ENCODE data around the gene INPP5A.
A peak's percentile ranks its signal among the peaks of the same experiment; 100 is the strongest.
"Not testable (repeated sequence)": the region's sequence is repeated elsewhere in the genome, so short reads cannot be mapped to it uniquely, and the experiment has no call there.

The INPP5A gene

GRCh38 chr10:132565516-132566209 is 28.1 kb downstream of the INPP5A start:
- no peak for DNase-seq

DNA sequence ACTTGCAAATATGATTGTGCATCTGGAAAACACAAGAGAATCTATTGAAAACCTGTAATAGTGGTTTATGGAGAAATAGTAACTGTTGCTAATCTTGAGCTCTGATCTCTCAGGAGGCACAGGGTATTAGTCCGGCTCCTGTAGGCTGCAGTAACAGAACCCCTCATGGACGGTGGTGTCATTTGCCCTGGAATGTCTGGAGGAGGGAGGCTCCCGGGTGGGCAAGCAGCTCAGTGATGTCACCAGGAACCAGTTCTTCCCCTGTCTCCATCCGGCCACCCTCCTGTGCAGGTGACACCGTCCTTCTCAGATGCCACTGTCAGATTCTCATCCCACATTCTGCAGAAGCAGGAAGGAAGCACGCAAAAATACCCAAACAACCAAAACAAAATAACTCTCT is 29.3 kb downstream of the INPP5A start:
- no peak for DNase-seq

- no peak for DNase-seq
Observed at GRCh38 chr10:132570265-132570664, 32.7 kb downstream of the INPP5A start.

DNA sequence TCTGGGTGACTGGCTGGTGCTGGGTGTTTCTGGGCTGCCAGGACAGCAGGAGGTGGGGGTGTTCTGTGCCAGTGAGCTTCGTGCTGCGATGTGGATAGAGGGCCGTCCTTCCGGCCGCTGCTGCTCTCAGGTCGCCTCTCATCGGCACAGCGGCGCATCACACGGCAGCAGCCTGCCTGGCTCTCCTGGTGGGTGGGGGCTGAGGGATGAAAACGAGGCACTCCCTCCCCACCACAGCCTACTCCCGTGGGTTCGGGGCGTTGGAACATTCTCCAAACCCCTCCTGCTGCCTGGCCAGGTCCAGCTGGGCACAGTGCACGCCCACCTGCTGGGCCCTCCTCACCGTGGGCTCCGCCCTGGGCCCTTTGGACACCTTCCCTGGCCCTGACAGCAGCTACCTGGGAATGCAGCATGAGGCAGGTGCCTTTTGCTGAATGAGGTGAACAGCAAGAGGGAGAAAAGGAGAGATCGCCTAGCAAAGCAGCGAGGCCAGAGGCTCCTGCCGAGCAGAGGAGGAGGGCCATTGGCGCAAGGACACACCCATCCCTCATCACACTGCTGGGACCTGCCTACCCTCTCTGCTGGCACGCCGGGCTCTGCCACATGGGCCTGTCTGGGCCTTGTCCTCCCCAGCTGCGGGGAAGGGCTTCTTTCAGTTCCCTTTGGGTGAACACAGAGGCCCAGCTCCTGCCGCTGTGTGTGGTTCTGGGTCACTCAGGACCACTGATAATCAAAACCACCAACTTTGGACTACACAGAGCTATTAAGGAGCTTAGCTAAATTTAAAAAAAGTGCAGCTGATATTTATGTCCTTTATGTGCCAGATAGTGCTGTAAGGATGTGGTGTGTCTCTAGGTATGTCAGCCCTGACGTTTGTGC is 33.4 kb downstream of the INPP5A start:
- no peak for DNase-seq

DNA sequence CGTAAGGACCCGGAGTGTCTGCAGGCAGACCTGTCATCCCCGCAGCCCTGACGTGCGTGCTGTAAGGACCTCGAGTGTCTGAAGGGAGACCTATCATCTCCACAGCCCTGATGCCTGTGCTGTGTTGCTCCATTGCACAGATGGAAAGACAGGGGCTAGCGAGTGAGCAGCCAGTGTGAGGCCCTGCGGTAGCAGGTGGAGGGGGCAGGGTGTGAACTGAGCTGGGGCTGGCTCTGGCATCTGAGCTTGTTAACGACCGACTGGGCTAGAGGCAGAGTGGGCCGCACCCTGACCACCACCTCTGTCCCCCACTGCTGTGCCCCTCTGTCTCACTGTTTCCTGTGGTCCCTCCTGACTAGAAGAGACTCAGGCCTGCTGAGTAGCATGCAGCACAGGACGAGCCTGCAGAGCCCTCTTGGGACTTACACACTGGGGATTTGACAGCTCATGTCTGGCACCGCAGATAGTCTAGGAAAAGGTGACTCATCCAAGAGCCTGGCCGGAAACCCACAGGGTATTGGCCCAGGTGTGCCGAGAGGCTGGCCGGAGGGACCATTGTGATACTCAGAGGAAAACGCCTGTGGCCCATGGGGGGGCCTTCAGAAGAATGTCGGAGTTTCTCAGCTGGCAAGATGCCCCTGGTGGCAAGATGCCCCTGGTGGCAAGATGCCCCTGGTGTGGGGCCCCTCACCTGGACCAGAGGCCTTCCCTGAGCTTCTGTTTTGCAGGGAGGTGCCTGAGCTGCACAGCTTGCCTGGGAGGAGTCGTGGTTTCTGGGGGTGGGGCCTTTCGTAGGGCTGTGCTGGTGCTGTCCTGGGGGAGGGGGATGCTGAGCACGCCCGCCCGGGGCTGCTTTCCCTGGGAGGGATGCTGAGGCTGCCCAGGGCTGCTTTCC is 34.3 kb downstream of the INPP5A start:
- peak; percentile 40 to 50 for DNase-seq

- DNase-seq = no peak
Observed at GRCh38 chr10:132572545-132572937, 35.0 kb downstream of the INPP5A start.

DNA sequence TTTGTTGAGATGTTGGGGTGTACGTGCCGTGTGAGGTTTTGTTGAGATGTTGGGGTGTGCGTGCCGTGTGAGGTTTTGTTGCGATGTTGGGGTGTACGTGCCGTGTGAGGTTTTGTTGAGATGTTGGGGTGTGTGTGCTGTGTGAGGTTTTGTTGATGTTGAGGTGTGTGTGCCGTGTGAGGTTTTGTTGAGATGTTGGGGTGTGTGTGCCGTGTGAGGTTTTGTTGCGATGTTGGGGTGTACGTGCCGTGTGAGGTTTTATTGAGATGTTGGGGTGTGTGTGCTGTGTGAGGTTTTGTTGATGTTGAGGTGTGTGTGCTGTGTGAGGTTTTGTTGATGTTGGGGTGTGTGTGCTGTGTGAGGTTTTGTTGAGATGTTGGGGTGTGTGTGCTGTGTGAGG is 35.4 kb downstream of the INPP5A start:
- DNase-seq = not testable (repeated sequence)

GRCh38 chr10:132574288-132574687 is 36.7 kb downstream of the INPP5A start:
- no peak for DNase-seq

DNA sequence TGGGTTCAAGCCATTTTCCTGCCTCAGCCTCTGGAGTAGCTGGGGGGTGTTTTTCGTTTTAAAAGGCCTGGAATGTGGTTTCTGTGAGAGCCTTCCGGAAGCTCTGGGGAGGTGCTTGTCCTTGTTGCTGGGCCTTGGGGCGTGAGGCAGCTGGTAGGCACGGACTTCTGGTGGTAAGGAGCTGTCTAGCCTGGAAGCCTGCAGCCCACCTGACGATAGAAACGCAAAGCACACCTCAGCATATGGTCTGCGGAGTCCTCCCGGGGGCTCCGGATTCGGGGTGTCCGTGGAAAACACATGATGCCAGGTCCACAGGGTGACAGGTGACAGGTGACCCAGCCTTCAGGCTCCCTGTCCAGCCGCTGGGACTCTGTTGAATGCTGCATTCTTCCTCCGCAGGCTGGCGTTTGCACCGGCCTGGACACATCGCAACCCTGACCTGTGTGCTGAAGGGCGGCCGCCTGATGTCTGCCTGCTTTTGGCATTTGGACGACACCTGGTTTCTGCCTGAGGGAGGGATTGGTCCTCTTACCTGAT is 37.3 kb downstream of the INPP5A start:
- DNase-seq = no peak

GRCh38 chr10:132575320-132576201 is 38.0 kb downstream of the INPP5A start:
- DNase-seq = no peak

DNA sequence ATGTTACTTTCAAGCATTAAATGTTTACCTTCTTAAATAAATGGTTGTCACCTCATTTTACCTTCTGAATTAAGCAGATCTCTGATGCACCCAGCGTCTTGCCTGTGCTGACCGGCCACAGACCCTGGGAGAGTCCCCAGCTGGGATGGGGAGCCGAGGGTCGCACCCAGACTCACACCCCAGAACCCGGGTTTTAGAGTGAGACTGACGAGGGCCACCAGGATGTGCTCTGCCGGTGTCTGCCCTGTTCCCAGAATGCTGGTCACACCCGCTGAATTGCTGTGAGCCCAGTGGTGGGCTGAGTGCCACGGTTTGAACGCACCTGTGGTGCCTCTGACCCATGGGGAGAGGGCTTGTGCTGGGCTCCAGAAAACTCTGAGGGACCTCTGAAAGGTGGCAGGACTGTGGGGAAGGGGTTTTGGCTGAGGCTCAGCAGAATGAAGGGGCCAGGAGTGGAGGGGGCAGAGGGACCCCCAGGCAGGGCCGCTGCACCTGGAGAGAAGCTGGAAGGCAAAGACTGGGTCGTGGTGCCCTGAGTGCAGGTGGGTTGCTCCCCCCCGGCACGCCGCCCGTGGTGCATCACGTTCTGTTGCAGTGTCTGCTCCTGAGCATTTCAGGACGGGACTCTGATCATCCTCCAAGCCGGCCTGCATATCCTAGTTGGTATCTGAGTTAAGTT is 39.2 kb downstream of the INPP5A start:
- no peak for DNase-seq

DNA sequence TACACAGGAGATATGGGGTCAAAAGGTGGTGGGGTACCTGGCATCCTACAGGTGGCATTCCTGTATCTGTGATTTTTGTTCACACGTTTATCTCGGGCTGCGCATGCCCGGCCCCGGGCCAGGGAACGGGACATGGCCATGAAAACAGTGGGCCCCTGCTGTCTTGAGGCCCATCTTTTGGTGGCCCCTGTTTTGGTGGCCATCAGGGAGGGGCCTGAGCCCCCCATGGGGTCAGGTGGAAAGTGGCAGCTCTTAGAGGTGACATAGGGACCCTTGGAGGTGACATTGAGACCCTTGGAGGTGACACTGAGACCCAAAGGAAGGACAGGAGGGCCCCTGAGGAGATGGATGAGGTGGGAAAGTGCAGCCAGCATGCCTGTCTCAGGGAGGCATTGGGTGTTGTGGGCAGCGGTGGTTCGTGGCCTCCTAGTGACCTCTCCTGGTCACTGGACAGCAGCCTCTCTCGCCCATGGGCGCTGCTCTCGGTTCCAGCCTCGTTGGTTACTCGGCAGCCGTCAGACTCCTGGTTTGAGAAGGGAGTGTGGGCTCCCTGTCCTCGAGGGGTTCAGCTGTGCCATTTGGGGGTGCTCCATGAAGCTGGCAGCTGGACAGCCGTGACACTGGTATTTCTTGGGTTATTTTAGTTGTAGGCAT is 39.9 kb downstream of the INPP5A start:
- no peak for DNase-seq

DNA sequence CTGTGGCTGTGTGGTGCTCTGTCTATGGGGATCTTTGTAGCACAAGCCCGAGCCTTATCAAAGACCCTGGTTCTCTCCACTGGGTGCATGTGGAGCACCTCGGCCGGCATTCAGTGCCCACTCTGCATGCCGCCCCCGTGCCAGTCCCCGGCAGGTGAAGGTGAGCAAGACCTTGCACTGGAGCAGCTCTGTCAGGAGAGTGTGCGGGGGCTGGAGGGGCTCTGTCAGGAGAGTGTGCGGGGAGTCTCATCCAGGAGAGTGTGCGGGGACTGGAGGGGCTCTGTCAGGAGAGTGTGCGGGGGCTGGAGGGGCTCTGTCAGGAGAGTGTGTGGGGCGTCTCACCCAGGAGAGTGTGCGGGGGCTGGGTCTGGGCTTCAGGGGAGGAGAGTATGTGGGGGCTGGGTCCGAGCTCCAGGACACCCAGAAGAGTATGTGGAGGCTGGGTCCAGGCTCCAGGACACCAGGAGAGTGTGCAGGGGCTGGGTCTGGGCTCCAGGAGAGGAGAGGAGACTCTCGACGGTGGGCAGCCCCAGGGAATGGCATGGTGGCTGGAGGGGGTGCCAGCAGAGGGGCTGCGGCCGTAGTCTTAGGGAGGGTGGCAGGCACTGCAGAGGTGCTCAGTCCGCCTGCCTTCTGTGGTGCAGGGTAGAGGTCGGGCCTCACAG is 40.8 kb downstream of the INPP5A start:
- DNase-seq = no peak

- DNase-seq = no peak
Observed at GRCh38 chr10:132579027-132579859, 41.7 kb downstream of the INPP5A start.

DNA sequence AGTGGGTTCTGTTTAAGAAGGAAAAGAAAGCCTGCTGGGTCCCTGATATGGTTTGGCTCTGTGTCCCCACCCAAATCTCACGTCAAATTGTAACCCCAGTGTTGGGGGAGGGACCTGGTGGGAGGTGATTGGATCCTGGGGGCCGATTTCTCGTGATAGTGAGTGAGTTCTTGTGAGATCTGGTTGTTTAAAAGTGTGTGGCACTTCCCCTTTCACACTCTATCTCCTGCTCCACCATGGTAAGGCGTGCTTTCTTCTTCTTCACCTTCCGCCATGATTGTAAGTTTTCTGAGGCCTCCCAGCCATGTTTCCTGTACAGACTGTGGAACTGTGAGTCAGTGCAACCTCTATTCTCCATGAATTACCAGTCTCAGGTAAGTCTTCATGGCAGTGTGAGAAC is 42.6 kb downstream of the INPP5A start:
- no peak for DNase-seq

- no peak for DNase-seq
Observed at GRCh38 chr10:132580617-132581016, 43.0 kb downstream of the INPP5A start.

GRCh38 chr10:132582137-132582536 is 44.5 kb downstream of the INPP5A start:
- DNase-seq = no peak

GRCh38 chr10:132582771-132583170 is 45.2 kb downstream of the INPP5A start:
- DNase-seq = no peak

DNA sequence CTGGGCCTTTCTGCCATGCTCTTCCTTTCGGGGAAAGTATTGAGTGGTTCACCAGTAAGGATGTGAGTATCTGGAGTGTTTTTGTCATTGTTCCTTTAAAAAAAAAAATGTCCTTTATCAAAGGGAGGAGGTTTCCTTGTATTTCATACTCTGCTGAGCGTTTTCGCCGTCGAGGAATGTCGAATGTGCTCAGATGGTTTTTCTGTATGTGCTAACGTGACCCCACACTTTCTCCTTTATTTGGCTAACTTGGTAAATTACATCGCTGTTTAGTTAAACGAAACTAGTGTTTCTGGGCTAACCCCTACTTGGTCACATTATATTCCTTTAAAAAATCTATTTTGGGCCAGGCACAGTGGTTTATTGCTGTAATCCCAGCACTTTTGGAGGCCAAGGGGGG is 45.9 kb downstream of the INPP5A start:
- no peak for DNase-seq
